ENCODE results near the gene ZNF554.

- TF ChIP-seq ZNF274 (IDR thresholded peaks at IDR 0.05; ENCODE audit: low read depth, low read length) (no peak), YY1 (IDR thresholded peaks at IDR 0.05; ENCODE audit: insufficient read depth, insufficient read length) (no peak)
Measured at GRCh38 chr19:2852598-2852997, 32.9 kb downstream of the ZNF554 start.

Measured in NT2/D1 (cell line).